RWPE1 (cell line): ENCODE measurements around the gene FOXRED1.

ENCODE experiments used
- CTCF ChIA-PET: fragments of 350-600 bp; sonication (Branson Sonifier 250); formaldehyde crosslinking; extraction: SDS; loops from one replicate; lab custom pipeline; 2021; lab: Yijun Ruan, JAX
- POLR2A ChIA-PET: fragments of 400-600 bp; formaldehyde crosslinking; extraction: SDS; loops from one replicate; lab custom pipeline; 2020; ENCODE audit warnings: antibody characterized with exemption; ENCODE audit not compliant: low non-redundant PET; lab: Yijun Ruan, JAX
- DNase-seq: peaks from one replicate; pipeline ENCODE4 v3.0.0; 2012; ENCODE audit warnings: low spot score
- H3K27ac ChIP-seq: fragments of 450-650 bp; 2 replicates; pipeline ENCODE4 v1.5.1; 2017
- CTCF ChIP-seq: fragments of 450-650 bp; conservative IDR thresholded peaks from 2 replicates; pipeline ENCODE4 v1.5.1; 2017; ENCODE audit warnings: low read depth, mild to moderate bottlenecking

FOXRED1 gene

DNA sequence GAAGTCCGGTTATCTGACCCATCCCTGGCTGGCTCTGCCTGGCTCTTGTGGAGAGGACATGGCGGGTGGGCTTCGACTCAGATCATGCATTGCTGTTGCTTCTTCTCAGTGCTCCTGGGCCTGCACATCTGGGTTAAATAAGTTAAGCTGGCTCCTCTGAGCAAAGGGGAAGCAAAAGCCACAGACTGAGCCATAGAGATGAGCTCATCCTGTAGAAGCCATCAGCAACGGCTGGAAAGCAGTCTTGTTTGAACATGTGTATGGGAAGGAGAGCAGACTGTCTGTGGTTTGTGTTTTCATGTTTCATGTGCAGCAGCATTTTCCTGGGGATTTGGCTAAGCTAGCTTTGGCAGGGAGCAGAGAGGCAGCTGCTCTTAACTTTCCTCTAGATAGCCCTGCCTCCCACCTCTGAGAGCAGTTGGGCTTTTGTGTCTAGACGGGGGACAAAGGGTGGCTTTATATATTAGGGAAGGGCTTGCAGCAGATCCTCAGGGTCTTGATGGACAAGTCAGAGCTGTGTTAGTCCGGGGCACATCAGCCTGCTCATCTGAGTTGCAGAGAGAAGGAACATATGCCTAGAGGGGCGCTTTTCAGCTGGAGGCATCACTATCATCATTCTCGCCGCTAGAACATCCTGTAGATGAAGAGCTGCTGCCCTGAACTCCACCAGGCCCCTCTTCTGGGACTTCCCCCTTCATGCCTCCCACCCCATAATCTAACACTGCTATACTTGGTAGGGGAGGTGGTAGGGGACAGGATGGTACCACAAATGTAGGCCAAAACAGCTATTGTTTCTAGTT is 49.8 kb downstream of the FOXRED1 start:
- peak overlapping the region; percentile 100 for H3K27ac ChIP-seq
- CTCF ChIA-PET: interaction anchor here (0.6 to 1.3 kb wide), 4 partner anchors 21 to 1362 kb away, joined by 3 to 4 read pairs (median 4); no protein-coding TSS in a partner anchor
- POLR2A ChIA-PET: interaction anchor here (0.6 kb wide), 1 partner anchor 35 kb away, joined by 3 read pairs; no protein-coding TSS in a partner anchor
- no peak for TF ChIP-seq CTCF
- peak; percentile 83 for DNase-seq

DNA sequence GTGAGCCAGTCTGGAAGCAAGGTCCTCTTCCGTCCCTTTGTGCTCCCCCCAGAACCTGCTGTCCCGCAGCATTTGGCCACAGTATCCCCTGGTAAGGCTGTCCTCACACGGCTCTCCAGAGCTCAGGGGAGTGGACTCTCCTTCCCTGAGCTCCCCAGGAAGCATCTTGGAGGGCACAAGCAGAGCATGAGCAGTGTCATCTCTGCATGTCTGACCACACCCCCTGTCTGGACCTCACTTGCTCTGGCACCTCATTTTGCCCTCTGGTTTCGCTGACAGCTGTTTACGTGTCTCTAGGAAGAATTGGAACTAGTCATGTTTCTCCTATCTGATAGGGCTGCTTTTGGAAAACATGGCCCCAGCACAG is 50.4 kb downstream of the FOXRED1 start:
- ChIA-PET CTCF (interaction anchor here (0.6 to 1.3 kb wide), 3 partner anchors 21 to 1362 kb away, joined by 3 to 4 read pairs (median 4); no protein-coding TSS in a partner anchor), POLR2A (interaction anchor here (0.6 kb wide), 1 partner anchor 34 kb away, joined by 3 read pairs; no protein-coding TSS in a partner anchor)
- no peak for DNase-seq
- H3K27ac ChIP-seq: peak overlapping the region; percentile 100
- no peak for TF ChIP-seq CTCF

DNA sequence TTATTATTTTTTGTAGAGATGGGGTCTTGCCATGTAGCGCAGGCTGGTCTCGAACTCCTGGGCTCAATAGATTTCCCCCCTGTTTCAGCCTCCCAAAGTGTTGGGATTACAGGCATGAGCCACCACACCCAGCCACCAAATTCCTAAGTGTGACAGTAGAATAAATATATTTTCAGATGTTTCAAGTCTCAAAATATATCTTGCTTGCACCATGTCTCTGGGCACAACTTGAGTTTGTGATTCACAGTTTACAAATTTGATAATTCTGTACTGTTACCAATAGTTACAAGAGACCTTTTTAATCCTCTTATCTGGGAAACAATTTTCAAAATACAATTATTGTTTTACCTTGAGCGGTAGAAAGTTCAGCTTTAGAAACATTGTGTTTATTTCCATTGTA is 54.0 kb downstream of the FOXRED1 start:
- DNase-seq: no peak
- H3K27ac ChIP-seq: peak overlapping the region; percentile 14; the same call in 1 of the 2 replicates
- ChIA-PET POLR2A (interaction anchor here (0.7 kb wide), 1 partner anchor 430 kb away, joined by 4 read pairs; no protein-coding TSS in a partner anchor), CTCF (interaction anchor here (0.7 kb wide), 2 partner anchors 25 to 79 kb away, joined by 3 to 6 read pairs; no protein-coding TSS in a partner anchor)
- TF ChIP-seq CTCF: no peak

GRCh38 chr11:126327281-126328000 is 58.5 kb downstream of the FOXRED1 start:
- no peak for TF ChIP-seq CTCF
- peak overlapping the region; percentile 23; the same call in 1 of the 2 replicates for H3K27ac ChIP-seq
- ChIA-PET POLR2A (no interaction called here), CTCF (no interaction called here)
- no peak for DNase-seq
